ENCODE measurements around the gene ITGA3.

Gene ITGA3

DNA sequence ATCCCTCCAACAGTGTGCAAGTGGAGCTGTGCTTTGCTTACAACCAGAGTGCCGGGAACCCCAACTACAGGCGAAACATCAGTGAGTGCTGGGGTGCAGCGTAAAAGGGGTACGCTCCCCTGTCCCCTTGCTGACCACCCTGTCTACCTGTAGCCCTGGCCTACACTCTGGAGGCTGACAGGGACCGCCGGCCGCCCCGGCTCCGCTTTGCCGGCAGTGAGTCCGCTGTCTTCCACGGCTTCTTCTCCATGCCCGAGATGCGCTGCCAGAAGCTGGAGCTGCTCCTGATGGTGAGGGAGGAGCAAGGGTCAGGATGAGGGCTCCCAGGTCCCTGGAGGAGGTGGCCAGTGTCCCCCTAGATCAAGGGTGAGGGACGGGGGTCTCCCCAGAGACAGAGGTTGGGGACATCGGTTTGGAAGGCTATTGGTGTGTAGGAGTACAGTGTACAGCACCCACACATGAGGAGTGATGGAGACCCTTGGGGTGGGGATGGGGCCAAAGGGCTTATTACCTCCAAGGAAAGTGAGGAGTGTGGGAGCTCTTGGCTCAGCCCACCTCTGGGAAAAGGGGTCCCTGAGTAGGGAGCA, 19.6 kb downstream of the ITGA3 start:
- no peaks in the 10 kb centered on the region for H3K36me3 ChIP-seq (ENCODE audit: control insufficient read depth, insufficient read depth, low read length)
- no peak overlapping the region for H3K27ac ChIP-seq
- TF ChIP-seq CTCF (IDR thresholded peaks at IDR 0.05) = no peak
- H3K79me2 ChIP-seq = no peaks in the 10 kb centered on the region
- peaks cover 4% of the 10 kb centered on the region for H3K4me1 ChIP-seq
- no peak overlapping the region for H3K9ac ChIP-seq
- no peaks in the 10 kb centered on the region for H3K27me3 ChIP-seq (ENCODE audit: control insufficient read depth, insufficient read depth, low read length)
- no peaks in the 10 kb centered on the region for H3K9me3 ChIP-seq (ENCODE audit: control insufficient read depth, low read length)
- no peak overlapping the region for H2AFZ ChIP-seq
- no peak overlapping the region for H3K4me2 ChIP-seq (ENCODE audit: low read length)
- H3K4me3 ChIP-seq (ENCODE audit: low read depth, low read length) = no peak overlapping the region

- no peak overlapping the region for H3K27ac ChIP-seq
- no peak overlapping the region for H3K4me3 ChIP-seq (ENCODE audit: low read depth, low read length)
- H3K4me1 ChIP-seq = peaks cover 4% of the 10 kb centered on the region
- no peaks in the 10 kb centered on the region for H3K79me2 ChIP-seq
- H3K36me3 ChIP-seq (ENCODE audit: control insufficient read depth, insufficient read depth, low read length) = no peaks in the 10 kb centered on the region
- no peak overlapping the region for H3K4me2 ChIP-seq (ENCODE audit: low read length)
- no peaks in the 10 kb centered on the region for H3K9me3 ChIP-seq (ENCODE audit: control insufficient read depth, low read length)
- no peak overlapping the region for H3K9ac ChIP-seq
- no peak overlapping the region for H2AFZ ChIP-seq
- H3K27me3 ChIP-seq (ENCODE audit: control insufficient read depth, insufficient read depth, low read length) = no peaks in the 10 kb centered on the region
- TF ChIP-seq CTCF (IDR thresholded peaks at IDR 0.05) = no peak
These were observed 20.3 kb downstream of the ITGA3 start for GRCh38 chr17:50076221-50076590.

DNA sequence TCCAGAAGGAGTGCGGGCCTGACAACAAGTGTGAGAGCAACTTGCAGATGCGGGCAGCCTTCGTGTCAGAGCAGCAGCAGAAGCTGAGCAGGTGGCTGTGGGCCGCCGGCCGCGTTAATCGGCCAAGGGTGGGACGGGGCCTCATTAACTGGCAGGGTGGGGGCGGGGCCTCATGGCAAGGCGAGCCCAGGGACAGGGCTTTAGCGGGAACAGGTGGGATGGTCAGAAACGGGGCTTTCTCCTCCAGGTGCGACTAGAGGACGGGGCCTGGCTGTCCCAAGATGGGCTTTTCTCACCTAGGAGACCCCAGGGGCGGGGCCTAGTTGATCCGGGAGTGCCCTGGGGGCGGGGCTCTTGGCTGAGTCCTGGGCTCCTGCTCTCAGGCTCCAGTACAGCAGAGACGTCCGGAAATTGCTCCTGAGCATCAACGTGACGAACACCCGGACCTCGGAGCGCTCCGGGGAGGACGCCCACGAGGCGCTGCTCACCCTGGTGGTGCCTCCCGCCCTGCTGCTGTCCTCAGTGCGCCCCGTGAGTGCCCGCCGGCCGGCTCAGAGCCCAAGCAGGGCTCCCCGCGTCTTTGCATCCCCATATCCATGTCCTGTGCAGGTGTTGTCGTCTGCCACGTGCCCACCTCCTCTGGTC, 20.8 kb downstream of the ITGA3 start:
- no peaks in the 10 kb centered on the region for H3K36me3 ChIP-seq (ENCODE audit: control insufficient read depth, insufficient read depth, low read length)

GRCh38 chr17:50078430-50078829, 22.5 kb downstream of the ITGA3 start:
- Histone ChIP-seq H3K27me3 (ENCODE audit: control insufficient read depth, insufficient read depth, low read length) (no peaks in the 10 kb centered on the region), H3K79me2 (no peaks in the 10 kb centered on the region), H3K36me3 (ENCODE audit: control insufficient read depth, insufficient read depth, low read length) (no peaks in the 10 kb centered on the region), H3K4me3 (ENCODE audit: low read depth, low read length) (no peak overlapping the region), H3K9me3 (ENCODE audit: control insufficient read depth, low read length) (no peaks in the 10 kb centered on the region), H3K4me2 (ENCODE audit: low read length) (no peak overlapping the region), H2AFZ (no peak overlapping the region), H3K27ac (no peak overlapping the region), H3K4me1 (no peaks in the 10 kb centered on the region), H3K9ac (no peak overlapping the region)
- TF ChIP-seq CTCF (IDR thresholded peaks at IDR 0.05) = no peak

More for the DNA sequence above, 20.8 kb downstream of the ITGA3 start:
- TF ChIP-seq CTCF (IDR thresholded peaks at IDR 0.05) = no peak
- Histone ChIP-seq H3K4me2 (ENCODE audit: low read length) (no peak overlapping the region), H3K79me2 (no peaks in the 10 kb centered on the region), H3K9ac (no peak overlapping the region), H3K4me1 (peaks cover 4% of the 10 kb centered on the region), H3K4me3 (ENCODE audit: low read depth, low read length) (no peak overlapping the region), H2AFZ (no peak overlapping the region), H3K9me3 (ENCODE audit: control insufficient read depth, low read length) (no peaks in the 10 kb centered on the region), H3K27ac (no peak overlapping the region), H3K27me3 (ENCODE audit: control insufficient read depth, insufficient read depth, low read length) (no peaks in the 10 kb centered on the region)

All from parathyroid adenoma (tissue), 2 donors.